HG02884 (cell line): ENCODE results near the gene MAML2.

Experiments used
- ATAC-seq: cut with Tn5 transposase; IDR thresholded peaks from one replicate; pipeline ENCODE4 v1.9.1; 2021; ENCODE audit warnings: mild to moderate bottlenecking, moderate library complexity; ENCODE audit not compliant: unreplicated experiment

Gene MAML2

GRCh38 chr11:96162816-96163499, 180.0 kb downstream of the MAML2 start:
- no peak for ATAC-seq

- no peak for ATAC-seq
Observed at GRCh38 chr11:96161307-96162089, 181.5 kb downstream of the MAML2 start.

GRCh38 chr11:96160732-96161306, 182.2 kb downstream of the MAML2 start:
- ATAC-seq: no peak

- no peak for ATAC-seq
Observed at GRCh38 chr11:96159968-96160367, 183.0 kb downstream of the MAML2 start.

- ATAC-seq: no peak
Observed at GRCh38 chr11:96158126-96158525, 184.9 kb downstream of the MAML2 start.

- no peak for ATAC-seq
Observed at GRCh38 chr11:96157517-96157873, 185.5 kb downstream of the MAML2 start.

GRCh38 chr11:96156379-96156722, 186.6 kb downstream of the MAML2 start:
- ATAC-seq: no peak

GRCh38 chr11:96155627-96156378, 187.2 kb downstream of the MAML2 start:
- peak; percentile 63 for ATAC-seq

- no peak for ATAC-seq
Observed at GRCh38 chr11:96154802-96155520, 188.0 kb downstream of the MAML2 start.

- no peak for ATAC-seq
Observed at GRCh38 chr11:96152623-96153022, 190.4 kb downstream of the MAML2 start.

GRCh38 chr11:96151501-96151900, 191.5 kb downstream of the MAML2 start:
- no peak for ATAC-seq

- ATAC-seq: no peak
Observed at GRCh38 chr11:96150609-96151008, 192.4 kb downstream of the MAML2 start.

GRCh38 chr11:96149743-96150555, 193.0 kb downstream of the MAML2 start:
- no peak for ATAC-seq

GRCh38 chr11:96147906-96148486, 195.0 kb downstream of the MAML2 start:
- ATAC-seq: no peak

- no peak for ATAC-seq
Observed at GRCh38 chr11:96147186-96147585, 195.8 kb downstream of the MAML2 start.

GRCh38 chr11:96146765-96147164, 196.2 kb downstream of the MAML2 start:
- ATAC-seq: no peak

- no peak for ATAC-seq
Observed at GRCh38 chr11:96145163-96145585, 197.8 kb downstream of the MAML2 start.

- no peak for ATAC-seq
Observed at GRCh38 chr11:96144553-96144952, 198.4 kb downstream of the MAML2 start.

- no peak for ATAC-seq
Observed at GRCh38 chr11:96143041-96143521, 199.9 kb downstream of the MAML2 start.
